HepG2 (cell line): Measurements from ENCODE around the gene LIMS2. TPM values are rescaled to one million over a fixed set of nuclear protein-coding genes. Genes with fewer than 3 reads are reported as not detected.

Experiments
- ARID2 ChIP-seq: sonication (generic); formaldehyde crosslinking; IDR thresholded peaks from 2 replicates; pipeline ENCODE4 v1.8.1; 2022; ENCODE audit warnings: mild to moderate bottlenecking, missing genetic modification reagents, borderline replicate concordance
- ATF7-NPFF ChIP-seq: sonication (generic); formaldehyde crosslinking; IDR thresholded peaks from 2 replicates; pipeline ENCODE4 v1.8.1; 2023; ENCODE audit warnings: mild to moderate bottlenecking, low read depth, missing genetic modification reagents, moderate library complexity
- CAMTA2 ChIP-seq: sonication (generic); formaldehyde crosslinking; IDR thresholded peaks from 2 replicates; pipeline ENCODE4 v1.4.0; 2020; ENCODE audit warnings: mild to moderate bottlenecking, missing genetic modification reagents, borderline replicate concordance
- CEBPB ChIP-seq: IDR thresholded peaks from 2 replicates; pipeline ENCODE4 v1.6.1; 2011; ENCODE audit warnings: low read depth, low read length, improper control_type of control experiment, borderline replicate concordance
- CREB1 ChIP-seq, 2 experiments: fragments of 450-650 bp in 1 of 2; IDR thresholded peaks; 2 replicates each; pipeline ENCODE4 v1.6.1; 2016 to 2017; ENCODE audit warnings: control low read depth in 1 of 2, mild to moderate bottlenecking in 1 of 2, missing compliant biosample characterization in 1 of 2, missing genetic modification characterization in 1 of 2
- ELF4 ChIP-seq: sonication (generic); formaldehyde crosslinking; IDR thresholded peaks from 2 replicates; pipeline ENCODE4 v1.5.0; 2020; ENCODE audit warnings: missing genetic modification reagents, mild to moderate bottlenecking, moderate library complexity, borderline replicate concordance
- FOSL1 ChIP-seq: sonication (generic); formaldehyde crosslinking; IDR thresholded peaks from 2 replicates; pipeline ENCODE4 v1.9.0; 2021; ENCODE audit warnings: missing genetic modification reagents, borderline replicate concordance
- HDAC6 ChIP-seq: fragments of 200-600 bp; sonication (generic); IDR thresholded peaks from 2 replicates; pipeline ENCODE4 v1.7.0; 2017; ENCODE audit warnings: mild to moderate bottlenecking, antibody characterized with exemption, low read length, low read depth
- MLLT10 ChIP-seq: sonication (generic); formaldehyde crosslinking; IDR thresholded peaks from 2 replicates; pipeline ENCODE4 v1.4.0; 2020; ENCODE audit warnings: missing genetic modification reagents
- NONO ChIP-seq, 2 experiments: fragments of 450-650 bp in 1 of 2; sonication (generic) in 1 of 2; formaldehyde crosslinking in 1 of 2; IDR thresholded peaks in 1 of 2; conservative IDR thresholded peaks in 1 of 2; 2 replicates each; pipeline versions ENCODE4 v1.6.1 to v1.8.0; 2017 to 2022; ENCODE audit warnings: mild to moderate bottlenecking in 1 of 2, missing genetic modification reagents in 1 of 2, moderate library complexity in 1 of 2
- PLSCR1 ChIP-seq: sonication (generic); formaldehyde crosslinking; IDR thresholded peaks from 2 replicates; pipeline ENCODE4 v1.5.0; 2020; ENCODE audit warnings: missing genetic modification reagents, mild to moderate bottlenecking, borderline replicate concordance
- PRMT3 ChIP-seq: sonication (generic); formaldehyde crosslinking; IDR thresholded peaks from 2 replicates; pipeline ENCODE4 v1.8.1; 2022; ENCODE audit warnings: low read depth, mild to moderate bottlenecking, moderate library complexity, missing genetic modification reagents, borderline replicate concordance
- SOX6 ChIP-seq, 2 experiments: fragments of 450-650 bp in 1 of 2; sonication (generic) in 1 of 2; formaldehyde crosslinking in 1 of 2; IDR thresholded peaks; 2 replicates each; pipeline versions ENCODE4 v1.4.0 to v1.6.1; 2017 to 2020; ENCODE audit warnings: antibody characterized with exemption in 1 of 2, mild to moderate bottlenecking in 1 of 2, missing genetic modification reagents in 1 of 2
- SP140L ChIP-seq: sonication (generic); formaldehyde crosslinking; IDR thresholded peaks from 2 replicates; pipeline ENCODE4 v1.4.0; 2020; ENCODE audit warnings: missing genetic modification reagents, borderline replicate concordance
- STAT5B ChIP-seq: sonication (generic); formaldehyde crosslinking; IDR thresholded peaks from 2 replicates; pipeline ENCODE4 v1.4.0; 2020; ENCODE audit warnings: missing genetic modification reagents
- YEATS4 ChIP-seq: sonication (generic); formaldehyde crosslinking; IDR thresholded peaks from 2 replicates; pipeline ENCODE4 v1.4.0; 2020; ENCODE audit warnings: missing genetic modification reagents, borderline replicate concordance
- ZBTB4 ChIP-seq: sonication (generic); formaldehyde crosslinking; IDR thresholded peaks from 2 replicates; pipeline ENCODE4 v1.4.0; 2020; ENCODE audit warnings: missing genetic modification reagents, mild to moderate bottlenecking, borderline replicate concordance
- ZFP36L1 ChIP-seq: sonication (generic); formaldehyde crosslinking; IDR thresholded peaks from 2 replicates; pipeline ENCODE4 v1.8.0; 2022; ENCODE audit warnings: mild to moderate bottlenecking, missing genetic modification reagents, moderate library complexity
- ZNF224 ChIP-seq: sonication (generic); formaldehyde crosslinking; IDR thresholded peaks from 2 replicates; pipeline ENCODE4 v1.5.0; 2020; ENCODE audit warnings: mild to moderate bottlenecking, missing genetic modification reagents
- ZNF263 ChIP-seq: sonication (generic); formaldehyde crosslinking; IDR thresholded peaks from 2 replicates; pipeline ENCODE4 v1.4.0; 2020; ENCODE audit warnings: missing genetic modification reagents
- ZNF337 ChIP-seq: sonication (generic); formaldehyde crosslinking; IDR thresholded peaks from 2 replicates; pipeline ENCODE4 v1.5.1; 2020; ENCODE audit warnings: missing genetic modification reagents, low read depth, mild to moderate bottlenecking, borderline replicate concordance
- ZNF354B ChIP-seq: sonication (generic); formaldehyde crosslinking; IDR thresholded peaks from 2 replicates; pipeline ENCODE4 v1.8.0; 2022; ENCODE audit warnings: mild to moderate bottlenecking, missing genetic modification reagents
- ZNF543 ChIP-seq: sonication (generic); formaldehyde crosslinking; IDR thresholded peaks from 2 replicates; pipeline ENCODE4 v1.4.0; 2020; ENCODE audit warnings: mild to moderate bottlenecking, missing genetic modification reagents
- ZNF737 ChIP-seq: sonication (generic); formaldehyde crosslinking; IDR thresholded peaks from 2 replicates; pipeline ENCODE4 v1.5.0; 2020; ENCODE audit warnings: missing genetic modification reagents, mild to moderate bottlenecking, borderline replicate concordance
- polyA plus RNA-seq, 8 experiments: library from polyadenylated mRNA; depleted of rRNA in 3 of 8; stranded (reverse) in 7 of 8; unstranded in 1 of 8; fragments of >200 nt; fragmentation: Illumina TruSeq in 4 of 8; extraction: Trizol in 4 of 8; gene quantifications; 2 replicates each; pipeline versions ENCODE4 v1.2.1 to v1.2.3, GENCODE V29; 2011 to 2016; ENCODE audit warnings: low read depth in 4 of 8, missing spikeins in 1 of 8, mixed read lengths in 1 of 8; ENCODE audit not compliant: insufficient read depth in 1 of 8
- total RNA-seq, 5 experiments: library from RNA; depleted of rRNA; stranded (reverse); fragments of >200 nt; fragmentation: Illumina TruSeq; extraction: Trizol; gene quantifications; 2 replicates each; pipeline ENCODE4 v1.2.3, GENCODE V29; 2016; ENCODE audit warnings: low read depth in 1 of 5

The LIMS2 gene
- total and polyA plus RNA-seq, 2 of the 13 experiments (the other 11 are each of a cell fraction or from before 2014, with no cell fraction given), result 1.0 to 1.9 TPM

GRCh38 chr2:127591221-127591923, 84.0 kb downstream of the LIMS2 start (continued):
- TF ChIP-seq ZNF543 (CRISPR knock-in tag) (no peak), ARID2 (CRISPR knock-in tag) (no peak), PLSCR1 (CRISPR knock-in tag) (no peak), CEBPB (no peak; the same call in 1 of the 2 replicates), ZNF354B (CRISPR knock-in tag) (no peak), CAMTA2 (CRISPR knock-in tag) (no peak; the same call in 1 of the 2 replicates), ZNF337 (no peak), MLLT10 (CRISPR knock-in tag) (no peak), ZBTB4 (CRISPR knock-in tag) (no peak), SOX6 (IDR thresholded peaks at IDR 0.05) (no peak), SOX6 (CRISPR knock-in tag; IDR thresholded peaks at IDR 0.05) (peak; percentile 61), CREB1 (IDR thresholded peaks at IDR 0.05) (no peak), CREB1 (CRISPR knock-in tag; IDR thresholded peaks at IDR 0.05) (no peak), HDAC6 (no peak), NONO (IDR thresholded peaks at IDR 0.05) (no peak), NONO (CRISPR knock-in tag; conservative IDR thresholded peaks at IDR 0.05) (0 out of 2 replicates have a peak, but pooled peaks have one; percentile 63), ZNF224 (peak; percentile 33; the same call in 1 of the 2 replicates), FOSL1 (no peak), PRMT3 (CRISPR knock-in tag) (no peak), ZFP36L1 (CRISPR knock-in tag) (no peak), SP140L (no peak), ZNF737 (no peak), ELF4 (CRISPR knock-in tag) (no peak), ATF7-NPFF (CRISPR knock-in tag) (no peak), YEATS4 (no peak), STAT5B (CRISPR knock-in tag) (no peak), ZNF263 (0 out of 2 replicates have a peak, but pooled peaks have one; percentile 14)
